K562 (cell line): ENCODE results near the gene HYAL3. TPM values are rescaled to one million over a fixed set of nuclear protein-coding genes. Genes with fewer than 3 reads are reported as not detected.

Experiments
- ATF7 ChIP-seq: fragments of 450-650 bp; IDR thresholded peaks from 2 replicates; pipeline ENCODE4 v1.7.1; 2014; ENCODE audit warnings: mild to moderate bottlenecking, moderate library complexity
- BRD4 ChIP-seq: fragments of 200-600 bp; sonication (generic); IDR thresholded peaks from 2 replicates; pipeline ENCODE4 v1.6.1; 2017; ENCODE audit warnings: inconsistent platforms
- CSDE1 ChIP-seq, 2 experiments: fragments of 450-650 bp; IDR thresholded peaks; 2 replicates each; pipeline ENCODE4 v1.6.1; 2016; ENCODE audit warnings: mild to moderate bottlenecking in 1 of 2
- E2F4 ChIP-seq: sonication (generic); formaldehyde crosslinking; IDR thresholded peaks from 2 replicates; pipeline ENCODE4 v1.8.0; 2022; ENCODE audit warnings: mild to moderate bottlenecking, low read depth, missing genetic modification reagents
- ELF2 ChIP-seq: fragments of 250-450 bp; sonication (Bioruptor Pico); IDR thresholded peaks from 2 replicates; pipeline ENCODE4 v1.5.0; 2021; ENCODE audit warnings: mild to moderate bottlenecking
- GATAD2A ChIP-seq: fragments of 450-650 bp; IDR thresholded peaks from 2 replicates; pipeline ENCODE4 v1.6.1; 2017
- HMGN3 ChIP-seq: IDR thresholded peaks from 2 replicates; pipeline ENCODE4 v1.6.1; 2011; ENCODE audit warnings: borderline replicate concordance, low read depth, mild to moderate bottlenecking, mixed read lengths, low read length; ENCODE audit not compliant: insufficient read length; ENCODE audit errors: extremely low read depth
- MCM3 ChIP-seq: fragments of 450-650 bp; IDR thresholded peaks from 2 replicates; pipeline ENCODE4 v1.6.1; 2016
- MCM5 ChIP-seq: fragments of 450-650 bp; IDR thresholded peaks from 2 replicates; pipeline ENCODE4 v1.6.1; 2016; ENCODE audit warnings: low read depth
- MLX ChIP-seq, 2 experiments: fragments of 450-650 bp in 1 of 2; sonication (generic) in 1 of 2; formaldehyde crosslinking; conservative IDR thresholded peaks; 2 replicates each; pipeline versions ENCODE4 v1.4.0 to v1.8.1; 2020 to 2022; ENCODE audit warnings: mild to moderate bottlenecking in 1 of 2, missing genetic modification reagents in 1 of 2
- NCOA4 ChIP-seq: fragments of 450-650 bp; IDR thresholded peaks from 2 replicates; pipeline ENCODE4 v1.6.1; 2018; ENCODE audit warnings: mild to moderate bottlenecking; ENCODE audit not compliant: partially characterized antibody
- NR2C2 ChIP-seq, 2 experiments: fragments of 200-800 bp in 1 of 2; sonication (Bioruptor generic) in 1 of 2; sonication (generic) in 1 of 2; formaldehyde crosslinking in 1 of 2; IDR thresholded peaks; 2 replicates each; pipeline versions ENCODE4 v1.6.1 to v1.8.0; 2016 to 2022; ENCODE audit warnings: mild to moderate bottlenecking in 1 of 2, missing compliant biosample characterization in 1 of 2, missing genetic modification characterization in 1 of 2, missing genetic modification reagents in 1 of 2
- POLR2A ChIP-seq: fragments of 450-650 bp; conservative IDR thresholded peaks from 2 replicates; pipeline ENCODE4 v1.6.1; 2016
- RNF2 ChIP-seq: sonication (generic); IDR thresholded peaks from 2 replicates; pipeline ENCODE4 v1.6.1; 2016
- SRSF1 ChIP-seq: fragments of 200-400 bp; formaldehyde crosslinking; IDR thresholded peaks from 2 replicates; pipeline ENCODE4 v1.6.1; 2017; ENCODE audit warnings: mild to moderate bottlenecking, low read depth, low read length, moderate library complexity
- TSC22D4 ChIP-seq: fragments of 450-650 bp; IDR thresholded peaks from 2 replicates; pipeline ENCODE4 v1.6.1; 2016; ENCODE audit warnings: missing genetic modification characterization, missing biosample characterization, control low read depth
- ZBTB17 ChIP-seq: fragments of 450-650 bp; formaldehyde crosslinking; IDR thresholded peaks from 2 replicates; pipeline ENCODE4 v1.4.0; 2020; ENCODE audit warnings: mild to moderate bottlenecking
- ZBTB9 ChIP-seq: fragments of 450-650 bp; formaldehyde crosslinking; IDR thresholded peaks from 2 replicates; pipeline ENCODE4 v1.4.0; 2020; ENCODE audit warnings: mild to moderate bottlenecking, moderate library complexity
- ZNF174 ChIP-seq: fragments of 250-450 bp; sonication (Bioruptor Pico); IDR thresholded peaks from 2 replicates; pipeline ENCODE4 v1.4.0; 2020; ENCODE audit warnings: mild to moderate bottlenecking
- ZNF263 ChIP-seq: sonication (generic); formaldehyde crosslinking; IDR thresholded peaks from 2 replicates; pipeline ENCODE4 v1.8.0; 2022; ENCODE audit warnings: mild to moderate bottlenecking, missing genetic modification reagents, borderline replicate concordance
- ZNF384 ChIP-seq: IDR thresholded peaks from 2 replicates; pipeline ENCODE4 v1.6.1; 2012; ENCODE audit warnings: low read depth, low read length, improper control_type of control experiment
- ZNF79 ChIP-seq: fragments of 250-450 bp; sonication (Bioruptor Pico); IDR thresholded peaks from 2 replicates; pipeline ENCODE4 v1.4.0; 2020; ENCODE audit warnings: low read depth, mild to moderate bottlenecking, moderate library complexity
- polyA plus RNA-seq, 8 experiments: library from polyadenylated mRNA; depleted of rRNA in 4 of 8; stranded (reverse) in 5 of 8; unstranded in 3 of 8; fragments of >200 nt; fragmentation: Nextera tagmentation in 2 of 8; fragmentation: Illumina TruSeq in 1 of 8; extraction: Ambion mirVana in 2 of 8; extraction: Trizol in 1 of 8; gene quantifications; 2 replicates each; pipeline versions ENCODE4 v1.2.1 to v1.2.3, GENCODE V29; 2011 to 2014; ENCODE audit warnings: inconsistent platforms in 1 of 8, missing spikeins in 1 of 8
- total RNA-seq, 7 experiments: library from RNA; depleted of rRNA in 6 of 7; stranded (reverse); fragments of >200 nt in 6 of 7; fragmentation: Illumina TruSeq in 2 of 7; extraction: Trizol in 2 of 7; gene quantifications; 2 replicates each; pipeline versions ENCODE4 v1.2.1 to v1.2.3, GENCODE V29; 2011 to 2021; ENCODE audit warnings: low replicate concordance in 1 of 7
- TF ChIP-seq, protein P1 (sequence below): fragments of 450-650 bp; formaldehyde crosslinking; IDR thresholded peaks from 2 replicates; pipeline ENCODE4 v1.4.0; 2022; ENCODE audit warnings: missing genetic modification characterization
- TF ChIP-seq, protein P2 (sequence below): sonication (generic); formaldehyde crosslinking; IDR thresholded peaks from 2 replicates; pipeline ENCODE4 v1.9.0; 2022; ENCODE audit warnings: mild to moderate bottlenecking, missing genetic modification reagents
- TF ChIP-seq, protein P3 (sequence below): fragments of 450-650 bp; IDR thresholded peaks from 2 replicates; pipeline ENCODE4 v1.6.1; 2016

The HYAL3 gene
- total and polyA plus RNA-seq, 9 of the 15 experiments (the other 6 are each of a cell fraction or from before 2014, with no cell fraction given), result 0.38 to 9.1 (median 6.8) TPM

- 0 out of 2 replicates have a peak, but pooled peaks have one; percentile 61 for TF ChIP-seq ZBTB17 (CRISPR knock-in tag)
- TF ChIP-seq ZNF263 (CRISPR knock-in tag), result no peak
- no peak for TF ChIP-seq NR2C2 (CRISPR knock-in tag; IDR thresholded peaks at IDR 0.05)
- peak; percentile 63; the same call in 1 of the 2 replicates for TF ChIP-seq NR2C2 (tag; IDR thresholded peaks at IDR 0.05)
- no peak for TF ChIP-seq BRD4
- TF ChIP-seq MLX (CRISPR knock-in tag; conservative IDR thresholded peaks at IDR 0.05), result no peak
- no peak for TF ChIP-seq ZNF384
- TF ChIP-seq MCM5, result no peak
- TF ChIP-seq ZBTB9 (CRISPR knock-in tag), result no peak
- TF ChIP-seq, protein P1, sequence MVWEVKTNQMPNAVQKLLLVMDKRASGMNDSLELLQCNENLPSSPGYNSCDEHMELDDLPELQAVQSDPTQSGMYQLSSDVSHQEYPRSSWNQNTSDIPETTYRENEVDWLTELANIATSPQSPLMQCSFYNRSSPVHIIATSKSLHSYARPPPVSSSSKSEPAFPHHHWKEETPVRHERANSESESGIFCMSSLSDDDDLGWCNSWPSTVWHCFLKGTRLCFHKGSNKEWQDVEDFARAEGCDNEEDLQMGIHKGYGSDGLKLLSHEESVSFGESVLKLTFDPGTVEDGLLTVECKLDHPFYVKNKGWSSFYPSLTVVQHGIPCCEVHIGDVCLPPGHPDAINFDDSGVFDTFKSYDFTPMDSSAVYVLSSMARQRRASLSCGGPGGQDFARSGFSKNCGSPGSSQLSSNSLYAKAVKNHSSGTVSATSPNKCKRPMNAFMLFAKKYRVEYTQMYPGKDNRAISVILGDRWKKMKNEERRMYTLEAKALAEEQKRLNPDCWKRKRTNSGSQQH, result 0 out of 2 replicates have a peak, but pooled peaks have one; percentile 18
- no peak for TF ChIP-seq ZNF79 (CRISPR knock-in tag)
- TF ChIP-seq HMGN3, result peak; percentile 55
- TF ChIP-seq, protein P2, sequence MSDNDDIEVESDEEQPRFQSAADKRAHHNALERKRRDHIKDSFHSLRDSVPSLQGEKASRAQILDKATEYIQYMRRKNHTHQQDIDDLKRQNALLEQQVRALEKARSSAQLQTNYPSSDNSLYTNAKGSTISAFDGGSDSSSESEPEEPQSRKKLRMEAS (CRISPR knock-in tag), result peak; percentile 94
- TF ChIP-seq MCM3, result no peak
- TF ChIP-seq POLR2A, result peak; percentile 84
- TF ChIP-seq ZNF174 (CRISPR knock-in tag), result no peak
- no peak for TF ChIP-seq GATAD2A
- no peak for TF ChIP-seq TSC22D4 (tag)
- peak; percentile 53; the same call in 1 of the 2 replicates for TF ChIP-seq RNF2
- TF ChIP-seq ELF2, result no peak
- no peak for TF ChIP-seq CSDE1 (IDR thresholded peaks at IDR 0.05)
- no peak for TF ChIP-seq SRSF1
- peak; percentile 99 for TF ChIP-seq ATF7
- TF ChIP-seq E2F4 (CRISPR knock-in tag), result peak; percentile 80; the same call in 1 of the 2 replicates
- TF ChIP-seq NCOA4, result no peak
- TF ChIP-seq, protein P3, sequence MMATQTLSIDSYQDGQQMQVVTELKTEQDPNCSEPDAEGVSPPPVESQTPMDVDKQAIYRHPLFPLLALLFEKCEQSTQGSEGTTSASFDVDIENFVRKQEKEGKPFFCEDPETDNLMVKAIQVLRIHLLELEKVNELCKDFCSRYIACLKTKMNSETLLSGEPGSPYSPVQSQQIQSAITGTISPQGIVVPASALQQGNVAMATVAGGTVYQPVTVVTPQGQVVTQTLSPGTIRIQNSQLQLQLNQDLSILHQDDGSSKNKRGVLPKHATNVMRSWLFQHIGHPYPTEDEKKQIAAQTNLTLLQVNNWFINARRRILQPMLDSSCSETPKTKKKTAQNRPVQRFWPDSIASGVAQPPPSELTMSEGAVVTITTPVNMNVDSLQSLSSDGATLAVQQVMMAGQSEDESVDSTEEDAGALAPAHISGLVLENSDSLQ, result peak; percentile 32; the same call in 1 of the 2 replicates
These were observed 38.1 kb upstream of the HYAL3 start (continued) for GRCh38 chr3:50337175-50337861.
